GM18909 (cell line): Measurements from ENCODE around the gene CCDC40.

Experiments
- ATAC-seq: cut with Tn5 transposase; IDR thresholded peaks from one replicate; pipeline ENCODE4 v1.9.1; 2021; ENCODE audit warnings: mild to moderate bottlenecking; ENCODE audit not compliant: unreplicated experiment, poor library complexity

Gene CCDC40

DNA sequence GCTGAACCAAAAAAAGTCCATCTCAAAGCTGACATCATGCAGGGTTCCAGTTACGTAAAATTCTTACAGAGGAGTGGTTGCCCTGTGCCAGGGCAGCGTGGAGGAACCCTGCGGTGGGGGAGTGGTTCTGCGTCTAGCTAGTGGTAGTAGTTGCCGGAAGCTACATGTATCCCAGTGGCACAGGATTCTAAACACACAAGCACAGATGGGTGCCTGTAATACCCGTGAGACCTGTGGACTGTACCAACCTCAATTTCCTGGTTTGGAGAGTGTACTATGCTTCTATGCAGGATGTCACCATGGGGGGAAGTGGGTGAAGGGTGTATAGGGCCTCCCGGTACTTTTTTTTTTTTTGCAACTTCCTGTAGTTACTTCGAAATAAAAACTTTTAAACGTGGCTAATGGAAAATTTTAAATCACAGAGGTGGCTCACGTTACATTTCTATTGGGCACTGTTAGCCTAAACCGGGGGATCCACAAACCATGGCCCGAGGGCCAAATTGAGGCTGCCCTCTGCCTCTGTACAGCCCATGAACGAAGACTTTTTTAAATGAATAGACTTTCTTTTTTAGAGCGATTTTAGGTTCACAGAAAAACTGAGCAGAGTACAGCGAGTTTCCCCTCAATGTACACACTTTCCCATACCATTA is 39.3 kb upstream of the CCDC40 start:
- peak; percentile 65 for ATAC-seq

GRCh38 chr17:80000136-80000535 is 36.3 kb upstream of the CCDC40 start:
- no peak for ATAC-seq

DNA sequence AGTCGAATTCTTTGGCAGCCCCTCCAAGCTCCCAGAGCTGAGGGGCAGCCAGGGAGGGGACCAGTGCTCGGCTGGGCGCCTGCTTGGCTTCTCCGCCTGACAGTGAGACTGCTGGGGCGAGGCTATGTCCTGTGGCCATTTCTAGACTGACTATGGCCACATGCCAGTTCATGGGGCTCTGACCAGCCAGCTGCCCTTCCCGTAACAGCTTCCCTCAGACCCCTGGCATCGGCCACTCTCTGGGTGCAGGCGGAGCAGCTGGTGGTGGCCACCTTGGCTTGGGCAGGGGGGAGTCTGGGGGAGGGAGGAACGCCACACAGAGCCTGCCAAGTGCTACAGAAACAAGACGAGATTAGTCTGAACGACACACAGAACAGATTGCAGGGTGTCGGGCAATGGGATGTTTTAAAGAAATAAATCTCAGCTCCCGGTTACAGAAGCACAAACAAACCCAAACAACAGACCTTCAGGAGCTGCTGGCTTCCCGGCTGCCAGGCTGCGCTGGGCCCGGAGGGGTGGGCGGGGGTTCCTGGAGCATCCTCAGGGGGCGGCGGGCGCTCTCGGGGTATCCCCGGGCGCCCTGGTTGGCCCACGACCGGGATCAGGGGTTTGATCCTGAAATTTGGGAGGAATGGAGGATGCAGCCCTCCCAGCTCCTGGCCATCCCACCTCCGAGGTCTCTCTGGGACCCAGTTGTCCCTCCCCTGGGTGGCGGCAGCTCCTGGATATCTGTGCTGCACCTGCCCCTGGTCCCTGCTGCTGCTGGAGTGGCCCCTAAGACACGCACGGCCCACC is 35.3 kb upstream of the CCDC40 start:
- no peak for ATAC-seq

- no peak for ATAC-seq
Observed at GRCh38 chr17:80002070-80002641, 34.3 kb upstream of the CCDC40 start.

DNA sequence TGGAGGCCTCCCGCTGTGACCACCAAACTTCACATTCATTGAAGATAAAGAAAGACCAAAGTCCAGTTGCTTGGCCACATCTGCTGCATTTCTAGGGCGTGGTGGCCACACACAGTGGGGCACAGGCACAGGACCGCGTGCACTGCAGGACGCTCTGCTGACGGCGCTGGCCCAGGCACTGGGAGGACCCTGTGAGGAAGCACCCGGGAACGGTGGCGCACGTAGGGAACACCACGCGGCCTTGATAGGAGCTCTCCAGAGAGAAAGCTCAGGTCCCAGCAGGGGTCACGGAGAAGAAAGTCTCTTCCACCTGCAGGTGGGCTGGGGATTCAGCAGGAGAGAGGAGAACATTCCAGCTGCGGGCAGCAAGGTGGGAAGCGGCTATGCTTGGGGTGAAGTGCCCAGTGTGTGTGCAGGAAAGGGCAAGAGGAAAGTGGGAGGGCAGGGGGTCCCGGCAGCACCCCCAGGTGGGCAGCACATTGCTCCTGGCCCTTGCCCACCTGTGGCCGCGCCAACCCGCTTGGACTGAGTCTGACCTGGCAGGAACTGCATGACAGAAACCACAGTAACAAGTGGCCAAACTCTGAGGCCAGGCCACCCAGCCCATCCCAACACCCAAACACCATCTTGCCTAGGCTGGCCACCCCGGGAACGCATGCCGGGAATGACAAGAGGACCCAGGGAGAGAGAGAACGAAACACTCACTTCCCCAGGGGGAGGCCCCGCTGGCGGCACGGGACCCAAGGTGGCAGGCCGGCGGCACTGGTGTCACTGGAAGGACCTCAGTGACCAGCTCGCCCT is 33.6 kb upstream of the CCDC40 start:
- ATAC-seq: no peak

DNA sequence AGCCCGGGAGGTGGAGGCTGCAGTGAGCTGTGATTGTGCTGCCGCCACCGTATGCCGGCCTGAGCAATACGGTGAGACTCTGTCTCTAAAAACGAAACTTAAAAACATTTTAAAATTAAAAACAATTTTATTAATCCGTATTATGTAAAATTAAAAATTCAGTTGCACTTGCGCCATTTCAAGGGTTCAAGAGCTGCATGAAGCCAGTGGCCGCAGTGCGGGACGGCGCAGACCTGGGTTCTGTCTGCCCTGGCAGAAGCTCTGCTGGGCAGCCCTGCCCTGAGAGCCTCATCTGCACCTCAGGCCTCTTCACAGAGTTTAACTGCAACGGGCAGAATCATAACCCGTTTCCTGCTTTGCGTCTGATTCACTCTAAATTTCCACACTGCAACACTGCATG is 32.5 kb upstream of the CCDC40 start:
- no peak for ATAC-seq

- ATAC-seq: no peak
Observed at GRCh38 chr17:80005360-80006338, 30.8 kb upstream of the CCDC40 start.

- ATAC-seq: no peak
Observed at GRCh38 chr17:80006339-80006720, 30.1 kb upstream of the CCDC40 start.

- ATAC-seq: no peak
Observed at GRCh38 chr17:80006811-80007752, 29.4 kb upstream of the CCDC40 start.

GRCh38 chr17:80007939-80008338 is 28.5 kb upstream of the CCDC40 start:
- ATAC-seq: no peak

DNA sequence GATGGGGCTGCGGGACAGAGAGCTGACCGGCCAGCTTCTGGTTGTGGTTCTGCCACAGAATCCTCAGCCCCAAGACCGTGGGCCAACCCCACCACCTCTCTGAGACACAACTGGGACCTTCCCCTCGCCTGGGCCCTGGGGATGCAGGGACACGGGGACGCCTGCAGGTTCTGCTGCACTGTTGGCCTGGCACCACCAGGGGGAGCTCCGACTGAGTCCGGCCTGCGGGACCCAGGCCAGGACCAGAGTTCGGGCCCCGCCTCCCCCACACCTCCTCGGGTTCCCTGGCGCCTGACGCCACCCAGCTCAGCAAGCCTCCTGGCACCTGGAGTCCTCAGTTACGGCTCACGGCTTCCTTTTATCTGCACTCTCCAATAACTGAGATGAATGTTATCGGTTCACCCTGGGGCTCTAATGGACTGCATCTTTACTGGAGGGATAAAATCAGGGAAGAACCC is 28.0 kb upstream of the CCDC40 start:
- no peak for ATAC-seq

- ATAC-seq: no peak
Observed at GRCh38 chr17:80008848-80009247, 27.6 kb upstream of the CCDC40 start.

- ATAC-seq: no peak
Observed at GRCh38 chr17:80009391-80010282, 26.8 kb upstream of the CCDC40 start.

- ATAC-seq: no peak
Observed at GRCh38 chr17:80010283-80010858, 26.1 kb upstream of the CCDC40 start.

GRCh38 chr17:80011989-80012555 is 24.4 kb upstream of the CCDC40 start:
- ATAC-seq: no peak

DNA sequence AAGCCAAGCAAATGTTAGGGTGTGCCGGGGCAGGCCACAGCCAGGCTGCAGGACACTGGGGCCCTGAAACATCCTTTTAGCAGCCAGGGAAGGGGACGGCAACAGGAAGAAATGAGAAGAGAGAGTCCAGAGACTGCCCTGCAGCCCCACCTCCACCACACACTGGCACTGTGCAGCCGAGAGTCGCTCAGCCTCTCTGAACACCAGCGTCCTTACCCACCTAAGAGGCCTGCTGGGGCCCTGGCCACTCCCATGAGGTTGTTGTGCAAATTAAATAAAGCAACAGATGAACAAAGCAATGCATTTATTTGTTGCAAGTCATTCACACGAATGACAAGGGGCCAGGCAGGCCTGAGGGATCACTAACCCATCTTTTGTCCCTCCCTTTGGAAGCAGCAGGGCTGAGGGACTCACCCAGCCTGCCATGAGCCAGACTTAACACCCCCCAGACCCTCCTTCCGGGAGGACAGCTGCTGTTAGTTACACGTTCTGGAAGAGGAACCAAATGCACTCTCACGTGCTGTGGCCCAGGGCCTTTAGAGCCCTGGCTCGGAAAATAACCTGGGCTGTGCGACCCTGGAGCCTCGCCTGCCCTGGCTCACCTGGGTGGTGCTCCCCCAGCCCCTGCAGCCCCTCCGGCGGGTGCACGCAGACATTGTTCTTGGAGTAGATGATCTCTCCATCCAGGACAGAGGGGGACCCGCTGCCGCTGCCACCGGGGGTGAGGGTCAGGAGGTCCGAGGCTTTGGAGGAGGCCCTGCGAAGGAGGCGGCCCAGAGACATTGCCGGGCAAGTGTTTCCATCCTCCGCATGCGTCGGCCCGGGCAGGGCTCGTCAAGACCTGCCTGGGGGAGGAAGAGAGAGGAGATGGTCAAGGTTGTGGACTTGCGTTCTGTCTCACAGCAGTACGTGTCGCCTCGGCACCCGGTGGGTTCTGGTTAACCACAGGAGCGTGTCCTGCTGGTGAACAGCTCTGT is 23.4 kb upstream of the CCDC40 start:
- no peak for ATAC-seq
